Endothelial cell (in vitro differentiated cells): ENCODE measurements around the gene ZC3H11A. TPM values are rescaled to one million over a fixed set of nuclear protein-coding genes. Genes with fewer than 3 reads are reported as not detected.

Experiments
- DNase-seq: peaks from one replicate; pipeline ENCODE4 v3.0.0; 2021; ENCODE audit warnings: low spot score
- H3K27ac Mint-ChIP-seq: one replicate; pipeline ENCODE4 v1.8.0; 2021; ENCODE audit warnings: mixed read lengths, inconsistent platforms; ENCODE audit not compliant: unreplicated experiment
- H3K27me3 Mint-ChIP-seq: one replicate; pipeline ENCODE4 v1.8.0; 2021; ENCODE audit warnings: mild to moderate bottlenecking, moderate library complexity, mixed read lengths, inconsistent platforms; ENCODE audit not compliant: unreplicated experiment
- H3K36me3 Mint-ChIP-seq: one replicate; pipeline ENCODE4 v1.8.0; 2021; ENCODE audit warnings: mild to moderate bottlenecking, low read depth, mixed read lengths, inconsistent platforms; ENCODE audit not compliant: unreplicated experiment
- H3K4me1 Mint-ChIP-seq: one replicate; pipeline ENCODE4 v1.8.0; 2021; ENCODE audit warnings: mild to moderate bottlenecking, mixed read lengths, inconsistent platforms; ENCODE audit not compliant: unreplicated experiment
- H3K4me3 Mint-ChIP-seq: one replicate; pipeline ENCODE4 v1.8.0; 2021; ENCODE audit warnings: mild to moderate bottlenecking, mixed read lengths, inconsistent platforms; ENCODE audit not compliant: unreplicated experiment
- H3K9me3 Mint-ChIP-seq: one replicate; pipeline ENCODE4 v1.8.0; 2021; ENCODE audit warnings: mixed read lengths, inconsistent platforms; ENCODE audit not compliant: unreplicated experiment
- total RNA-seq: library from RNA; stranded (reverse); fragmentation: NEBNext Ultra II Directional; extraction: Animal tissue kit (Norgen Biotek cat#: 25700); gene quantifications from one replicate; pipeline ENCODE4 v1.2.1, GENCODE V29; 2021; ENCODE audit not compliant: unreplicated experiment
- TF ChIP-seq, protein P1 (sequence below): fragments of 200-600 bp; sonication (generic); IDR thresholded peaks from one replicate; pipeline ENCODE4 v1.5.0; 2021; ENCODE audit warnings: antibody characterized with exemption; ENCODE audit not compliant: unreplicated experiment

The ZC3H11A gene
- total RNA-seq, 1 donor from 2014 or later = 85.9 TPM

DNA sequence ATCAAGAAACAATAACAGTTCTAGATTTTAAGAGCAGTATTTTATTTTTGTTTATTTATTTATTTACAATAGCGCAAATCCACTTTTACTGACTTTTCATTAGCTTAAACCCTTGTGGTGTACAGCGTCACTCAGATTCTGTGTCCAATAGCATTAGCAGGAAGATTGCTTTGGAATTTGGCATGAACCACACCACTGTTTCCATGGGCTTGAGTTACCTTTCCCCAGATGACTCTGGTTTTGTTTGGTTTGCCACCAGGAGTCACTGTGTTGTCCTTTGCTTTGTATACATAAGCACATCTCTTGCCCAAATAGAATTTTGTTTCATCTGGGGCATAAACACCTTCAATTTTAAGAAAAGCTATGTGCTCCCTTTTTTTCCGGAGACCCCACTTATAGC lies 40.1 kb downstream of the ZC3H11A start:
- TF ChIP-seq, protein P1, sequence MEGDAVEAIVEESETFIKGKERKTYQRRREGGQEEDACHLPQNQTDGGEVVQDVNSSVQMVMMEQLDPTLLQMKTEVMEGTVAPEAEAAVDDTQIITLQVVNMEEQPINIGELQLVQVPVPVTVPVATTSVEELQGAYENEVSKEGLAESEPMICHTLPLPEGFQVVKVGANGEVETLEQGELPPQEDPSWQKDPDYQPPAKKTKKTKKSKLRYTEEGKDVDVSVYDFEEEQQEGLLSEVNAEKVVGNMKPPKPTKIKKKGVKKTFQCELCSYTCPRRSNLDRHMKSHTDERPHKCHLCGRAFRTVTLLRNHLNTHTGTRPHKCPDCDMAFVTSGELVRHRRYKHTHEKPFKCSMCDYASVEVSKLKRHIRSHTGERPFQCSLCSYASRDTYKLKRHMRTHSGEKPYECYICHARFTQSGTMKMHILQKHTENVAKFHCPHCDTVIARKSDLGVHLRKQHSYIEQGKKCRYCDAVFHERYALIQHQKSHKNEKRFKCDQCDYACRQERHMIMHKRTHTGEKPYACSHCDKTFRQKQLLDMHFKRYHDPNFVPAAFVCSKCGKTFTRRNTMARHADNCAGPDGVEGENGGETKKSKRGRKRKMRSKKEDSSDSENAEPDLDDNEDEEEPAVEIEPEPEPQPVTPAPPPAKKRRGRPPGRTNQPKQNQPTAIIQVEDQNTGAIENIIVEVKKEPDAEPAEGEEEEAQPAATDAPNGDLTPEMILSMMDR = no peak
- no peaks in the 10 kb centered on the region for H3K4me1 Mint-ChIP-seq
- no peak overlapping the region for H3K4me3 Mint-ChIP-seq
- H3K27ac Mint-ChIP-seq = no peak overlapping the region
- H3K27me3 Mint-ChIP-seq = peaks cover 1% of the 10 kb centered on the region
- H3K9me3 Mint-ChIP-seq = no peaks in the 10 kb centered on the region
- H3K36me3 Mint-ChIP-seq = peaks cover 37% of the 10 kb centered on the region
- no peak for DNase-seq

DNA sequence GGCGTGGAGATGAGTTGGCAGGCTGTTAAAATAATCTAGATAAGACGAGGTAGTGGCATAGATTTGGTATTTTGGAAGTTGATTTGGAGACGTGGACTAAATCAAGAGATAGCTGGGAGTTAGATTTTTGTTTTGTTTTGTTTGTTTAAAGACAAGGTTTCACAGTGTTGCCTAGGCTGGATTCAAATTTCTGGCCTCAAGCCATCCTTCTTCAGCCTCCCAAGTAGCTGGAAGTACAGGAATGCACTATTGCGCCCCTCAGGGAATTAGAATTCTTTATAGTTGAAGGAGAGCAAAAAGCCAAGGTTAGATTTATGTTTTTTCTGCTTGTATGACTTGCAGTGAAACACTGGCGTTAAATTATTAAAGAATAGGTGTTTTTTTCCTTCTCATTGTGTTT lies 43.7 kb downstream of the ZC3H11A start:
- peaks cover 48% of the 10 kb centered on the region for H3K36me3 Mint-ChIP-seq
- no peak for DNase-seq
- TF ChIP-seq, protein P1 = no peak

DNA sequence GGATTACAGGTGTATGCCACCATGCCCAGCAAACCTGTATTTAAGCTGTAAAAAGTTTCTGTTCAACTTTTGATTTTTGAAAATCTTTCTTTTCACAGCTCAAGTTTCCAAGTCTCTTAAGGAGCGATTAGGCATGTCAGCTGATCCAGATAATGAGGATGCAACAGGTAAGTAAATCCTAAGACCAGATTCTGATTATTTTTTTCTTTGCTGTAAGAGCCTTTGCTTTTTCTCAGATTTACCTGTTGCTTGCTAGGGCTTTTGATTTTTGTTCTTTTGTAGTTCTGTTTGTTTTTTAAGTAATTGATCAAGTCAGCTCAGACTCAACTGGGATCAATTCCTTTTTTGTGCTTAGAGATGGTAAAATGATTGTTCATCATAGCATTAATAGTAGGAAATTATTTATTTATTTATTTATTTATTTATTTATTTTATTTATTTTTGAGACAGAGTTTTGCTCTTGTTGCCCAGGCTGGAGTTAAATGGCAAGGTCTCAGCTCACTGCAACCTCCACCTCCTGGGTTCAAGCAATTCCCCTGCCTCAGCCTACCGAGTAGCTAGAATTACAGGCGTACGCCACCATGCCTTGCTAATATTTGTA lies 44.9 kb downstream of the ZC3H11A start:
- no peaks in the 10 kb centered on the region for H3K9me3 Mint-ChIP-seq
- no peaks in the 10 kb centered on the region for H3K27me3 Mint-ChIP-seq
- no peaks in the 10 kb centered on the region for H3K4me1 Mint-ChIP-seq
- no peak overlapping the region for H3K27ac Mint-ChIP-seq
- peak overlapping the region; percentile 63 for H3K4me3 Mint-ChIP-seq
- TF ChIP-seq, protein P1 = no peak
- peaks cover 48% of the 10 kb centered on the region for H3K36me3 Mint-ChIP-seq
- DNase-seq = no peak

More for the DNA sequence above, 43.7 kb downstream of the ZC3H11A start:
- no peaks in the 10 kb centered on the region for H3K27me3 Mint-ChIP-seq
- no peaks in the 10 kb centered on the region for H3K4me1 Mint-ChIP-seq
- no peak overlapping the region for H3K27ac Mint-ChIP-seq
- peak overlapping the region; percentile 17 for H3K4me3 Mint-ChIP-seq
- no peaks in the 10 kb centered on the region for H3K9me3 Mint-ChIP-seq

DNA sequence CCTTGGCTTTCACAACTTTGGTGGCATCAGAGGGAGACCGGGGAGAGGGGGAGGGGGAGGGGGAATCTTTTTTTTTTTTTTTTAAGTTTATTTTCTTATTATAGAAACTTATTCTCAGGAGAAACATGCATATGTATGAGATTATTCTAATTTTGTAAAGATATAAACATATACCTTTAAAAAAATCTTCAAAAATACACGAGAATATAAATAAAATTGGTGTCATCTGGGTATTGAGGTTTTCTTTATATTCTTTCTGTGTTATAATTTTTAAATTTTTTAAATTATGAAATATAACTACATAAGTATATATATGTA lies 47.1 kb downstream of the ZC3H11A start:
- Mint-ChIP-seq H3K27ac (no peak overlapping the region), H3K4me3 (no peak overlapping the region), H3K9me3 (no peaks in the 10 kb centered on the region), H3K4me1 (no peaks in the 10 kb centered on the region), H3K36me3 (peaks cover 53% of the 10 kb centered on the region), H3K27me3 (no peaks in the 10 kb centered on the region)
- no peak for DNase-seq
- TF ChIP-seq, protein P1 = no peak

DNA sequence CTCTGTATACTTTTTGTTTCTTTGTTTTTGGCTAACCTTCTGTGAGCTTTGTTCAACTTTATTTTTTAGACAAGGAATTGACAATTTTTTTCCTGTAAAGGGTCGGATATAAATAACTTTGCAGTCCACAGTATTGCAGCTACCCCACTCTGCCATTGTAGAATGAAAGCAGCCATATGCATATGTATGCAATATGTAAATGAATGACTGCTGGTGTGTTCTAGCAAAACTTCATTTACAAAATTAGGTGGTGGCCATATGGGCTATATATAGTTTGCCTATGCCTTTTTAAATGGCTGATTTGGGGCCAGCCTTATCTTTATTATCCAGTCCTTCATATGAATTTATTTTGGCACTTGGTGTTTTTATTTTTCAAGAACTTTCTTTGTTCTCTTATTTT lies 48.0 kb downstream of the ZC3H11A start:
- Mint-ChIP-seq H3K4me1 (no peaks in the 10 kb centered on the region), H3K9me3 (no peaks in the 10 kb centered on the region), H3K36me3 (peaks cover 44% of the 10 kb centered on the region)

More for the DNA sequence above, 48.0 kb downstream of the ZC3H11A start:
- Mint-ChIP-seq H3K27me3 (no peaks in the 10 kb centered on the region), H3K4me3 (no peak overlapping the region), H3K27ac (no peak overlapping the region)
- TF ChIP-seq, protein P1 = no peak
- DNase-seq = no peak

Other genes with a start within 250 kb of the ZC3H11A start
- 137 TPM for gene ATP2B4, start 168.8 kb upstream of the ZC3H11A start, total RNA-seq
- gene LAX1, start 30.4 kb upstream of the ZC3H11A start, total RNA-seq = not detected
- 30.3 TPM for gene ZBED6, start within 50 bp of the ZC3H11A start, total RNA-seq
- 138 TPM for gene SNRPE, start 66.0 kb downstream of the ZC3H11A start, total RNA-seq